GM12892 (cell line): ENCODE data around the gene SMIM28.

Source experiments
- POLR2A ChIP-seq: IDR thresholded peaks from 2 replicates; pipeline ENCODE4 v1.6.1; 2011; ENCODE audit warnings: low read depth, low read length, control low read depth
- POLR2AphosphoS5 ChIP-seq: IDR thresholded peaks from 2 replicates; pipeline ENCODE4 v1.6.1; 2011; ENCODE audit warnings: low read depth, low read length, control low read depth
- TAF1 ChIP-seq: IDR thresholded peaks from 2 replicates; pipeline ENCODE4 v1.6.1; 2011; ENCODE audit warnings: low read depth, mild to moderate bottlenecking, control low read depth, low read length, borderline replicate concordance

GRCh38 chr6:138404666-138405337, 27.1 kb downstream of the SMIM28 start:
- TF ChIP-seq POLR2A = no peak
- TF ChIP-seq POLR2AphosphoS5 = no peak
- TF ChIP-seq TAF1 = no peak
